GF-D8 (cell line): ENCODE data around the gene FGF5.
"Not testable (repeated sequence)": the region's sequence is repeated elsewhere in the genome, so short reads cannot be mapped to it uniquely, and the experiment has no call there.

Experiments
- DNase-seq: peaks from one replicate; lab custom pipeline; 2025; lab: John Stamatoyannopoulos, UW

Gene FGF5

DNA sequence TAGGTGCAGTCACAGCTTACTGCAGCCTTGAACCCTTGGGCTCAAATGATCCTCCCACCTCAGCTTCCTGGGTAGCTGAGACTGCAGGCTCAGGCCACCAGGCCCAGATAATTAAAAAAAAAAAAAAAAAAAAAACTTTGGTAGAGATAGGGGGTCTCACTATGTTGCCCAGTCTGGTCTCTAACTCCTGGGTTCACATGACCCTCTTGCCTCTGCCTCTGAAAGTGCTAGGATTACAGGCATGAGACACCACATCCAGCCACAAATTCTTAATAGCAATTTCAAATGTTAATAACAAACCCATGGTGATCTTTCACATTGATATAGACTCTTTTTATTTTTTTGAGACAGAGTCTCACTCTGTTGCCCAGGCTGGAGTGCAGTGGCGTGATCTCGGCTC is 12.3 kb upstream of the FGF5 start:
- DNase-seq, result no peak

DNA sequence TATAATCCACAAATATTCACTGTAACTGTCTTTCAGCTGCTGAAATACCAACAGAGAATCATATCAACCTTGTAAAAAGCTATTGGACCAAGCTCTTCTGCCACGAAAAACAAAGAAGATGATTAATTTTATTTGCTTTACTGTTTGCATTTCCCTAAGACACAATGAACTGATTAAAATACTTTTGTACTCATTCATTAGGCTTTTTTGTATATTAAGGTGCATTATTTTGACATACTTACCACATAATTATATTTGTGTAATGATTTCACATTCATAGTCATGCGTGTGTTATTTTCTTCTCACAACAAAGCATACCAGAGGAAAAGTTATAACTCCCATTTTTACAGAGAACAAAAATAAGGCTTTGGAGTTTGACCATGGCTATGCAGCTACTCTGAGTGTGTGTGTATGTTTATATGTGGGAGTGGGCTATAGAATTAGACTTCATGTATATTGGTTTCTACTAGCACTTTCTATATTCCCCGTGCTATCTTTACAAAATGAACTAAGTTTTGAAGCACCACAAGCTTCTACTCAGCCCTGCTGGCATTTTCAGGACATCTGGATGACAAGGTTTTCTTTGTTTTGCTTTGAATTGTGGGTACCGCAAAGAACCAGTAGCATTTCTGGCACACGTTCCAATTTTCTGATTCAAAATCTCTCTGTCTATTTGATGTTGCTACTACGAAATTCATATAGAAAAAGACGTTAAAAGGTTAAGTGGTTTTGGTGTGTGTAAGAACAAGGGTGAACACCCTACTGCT is 11.0 kb upstream of the FGF5 start:
- DNase-seq, result no peak

DNA sequence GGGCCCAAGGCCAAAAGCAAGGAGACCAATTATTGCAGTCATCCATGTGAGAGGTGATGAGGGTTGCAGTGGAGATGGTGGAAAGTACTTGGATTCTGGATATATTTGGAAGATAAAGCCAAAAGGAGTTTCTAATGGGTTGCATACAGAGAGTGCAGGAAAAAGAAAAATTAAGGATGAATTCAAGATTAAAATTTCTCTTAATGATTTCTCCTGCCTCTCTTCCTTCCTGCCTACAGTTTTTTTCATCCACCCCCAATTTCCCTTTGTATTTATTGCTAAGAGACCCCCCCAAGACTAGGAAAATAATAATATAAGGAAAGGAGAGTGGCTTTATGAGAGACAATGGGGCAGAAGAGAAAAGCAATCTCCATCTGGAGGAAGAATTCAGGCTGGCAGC is 8.6 kb upstream of the FGF5 start:
- DNase-seq, result no peak

DNA sequence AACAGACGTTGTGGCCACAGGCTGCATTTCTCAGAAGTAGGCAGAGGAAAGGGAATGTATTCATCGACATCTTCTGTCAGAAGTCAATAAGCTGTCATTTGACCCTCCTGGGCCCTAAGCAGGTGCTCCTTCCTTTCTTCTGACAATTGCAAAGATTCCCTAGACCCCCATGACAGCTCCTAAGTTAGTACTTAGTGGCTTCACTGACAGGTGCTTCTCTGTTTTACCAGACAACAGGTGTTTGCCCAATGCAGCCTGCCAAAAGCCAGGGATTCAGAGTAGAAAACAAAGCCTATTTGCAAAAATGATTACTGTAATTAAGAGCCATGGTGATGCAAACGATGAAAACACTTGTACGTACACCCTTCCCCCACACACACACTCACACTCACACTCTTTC is 7.5 kb upstream of the FGF5 start:
- DNase-seq, result no peak

DNA sequence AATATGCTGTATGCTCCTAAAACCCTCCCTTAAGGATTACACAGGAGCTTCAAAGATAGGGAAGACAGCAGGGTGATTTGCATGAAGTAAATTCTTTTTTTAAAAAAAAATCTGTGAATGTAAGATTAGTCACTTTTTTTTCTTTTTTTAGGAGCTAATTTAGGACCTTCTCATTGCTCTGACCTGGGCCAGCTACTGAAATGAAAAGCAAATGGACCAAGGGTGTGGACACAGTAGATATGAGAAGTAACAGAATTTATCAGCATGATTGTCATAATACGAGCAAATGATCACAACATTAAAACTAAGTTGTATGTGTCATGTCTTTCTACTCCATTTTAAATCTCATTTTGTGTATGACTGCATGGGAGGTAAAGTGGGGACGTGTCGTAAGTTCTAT is 6.6 kb upstream of the FGF5 start:
- DNase-seq, result no peak

DNA sequence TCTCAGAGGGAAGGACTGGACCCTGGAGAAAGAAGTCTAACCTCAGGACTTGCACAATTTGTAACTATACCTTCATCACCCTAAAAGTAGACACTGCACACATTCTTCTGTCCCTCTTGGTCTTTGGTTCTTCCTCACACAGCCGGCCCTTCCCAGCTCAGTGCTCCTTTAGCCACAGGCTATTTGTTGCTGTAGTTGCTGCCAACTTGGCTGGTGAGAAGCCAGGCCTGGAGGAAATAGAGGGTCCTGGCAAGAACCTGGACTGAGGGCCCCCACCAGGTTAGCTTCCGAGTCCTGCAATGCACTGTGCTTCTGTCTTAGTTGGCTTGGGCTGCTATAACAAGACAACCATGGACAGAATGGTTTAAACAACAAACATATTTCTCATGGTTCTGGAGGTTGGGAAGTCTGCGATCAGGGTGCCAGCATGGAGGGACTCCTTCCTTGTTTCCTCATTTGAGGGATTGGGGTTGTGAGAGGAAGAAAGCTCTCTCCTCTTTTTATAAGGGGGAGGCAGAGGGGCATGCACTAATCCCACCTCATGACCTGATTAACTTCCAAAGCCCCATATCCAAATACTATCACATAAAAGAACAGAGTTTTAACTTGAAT is 4.4 kb upstream of the FGF5 start:
- no peak for DNase-seq

DNA sequence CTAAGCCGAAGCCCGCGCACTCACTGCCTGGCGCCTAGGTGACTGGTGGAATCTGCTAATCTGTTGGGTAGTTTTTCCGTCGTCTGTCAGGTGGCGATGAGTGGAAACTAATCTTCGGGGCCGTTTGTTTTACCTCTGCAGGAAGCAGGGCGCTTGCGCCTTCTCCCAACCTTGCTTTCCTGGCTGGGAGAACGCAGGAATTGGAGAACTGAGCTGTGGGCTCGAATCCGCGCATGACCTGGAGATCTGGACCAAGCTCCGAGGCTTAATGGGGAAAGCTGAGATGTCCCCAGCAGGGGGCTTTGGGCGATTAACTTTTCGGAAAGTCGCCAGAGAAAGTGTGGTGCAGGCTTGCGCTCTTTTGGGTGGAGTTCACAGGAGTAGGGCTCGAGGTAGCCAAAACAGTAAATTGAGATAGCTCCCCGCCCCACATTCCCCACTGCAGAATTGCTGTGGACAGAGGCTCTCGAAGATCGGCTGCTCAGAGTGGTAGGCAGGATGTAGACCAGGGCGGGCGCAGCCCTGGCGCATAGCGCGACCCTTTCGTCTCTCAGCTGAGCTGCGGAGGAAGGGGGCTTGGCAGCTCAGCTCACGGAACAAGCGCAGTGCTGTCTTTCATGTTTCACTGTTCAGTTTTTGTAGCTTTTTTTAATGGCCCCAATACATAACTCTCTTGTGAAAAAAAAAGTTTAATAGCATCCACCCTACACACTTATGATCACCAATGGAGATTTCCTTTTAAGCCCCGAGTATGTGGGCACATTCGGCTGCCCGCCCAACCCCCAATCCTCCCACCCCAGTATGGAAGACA is 2.7 kb upstream of the FGF5 start:
- DNase-seq, result no peak

DNA sequence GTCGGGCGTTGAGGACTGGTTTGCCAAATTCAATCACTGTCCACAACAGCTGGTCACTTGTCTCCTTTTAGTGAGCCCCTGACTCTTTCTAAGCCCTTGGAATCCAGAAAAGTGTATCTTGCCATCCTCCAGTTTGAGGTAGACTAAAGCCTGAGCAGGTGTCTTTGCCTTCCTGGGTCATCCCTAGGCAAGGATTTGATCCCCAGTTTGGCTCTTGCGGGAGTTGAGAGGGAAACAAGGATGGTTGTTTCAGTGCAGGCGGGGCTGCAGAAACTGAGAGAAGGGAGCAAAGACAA is 2.2 kb upstream of the FGF5 start:
- no peak for DNase-seq

DNA sequence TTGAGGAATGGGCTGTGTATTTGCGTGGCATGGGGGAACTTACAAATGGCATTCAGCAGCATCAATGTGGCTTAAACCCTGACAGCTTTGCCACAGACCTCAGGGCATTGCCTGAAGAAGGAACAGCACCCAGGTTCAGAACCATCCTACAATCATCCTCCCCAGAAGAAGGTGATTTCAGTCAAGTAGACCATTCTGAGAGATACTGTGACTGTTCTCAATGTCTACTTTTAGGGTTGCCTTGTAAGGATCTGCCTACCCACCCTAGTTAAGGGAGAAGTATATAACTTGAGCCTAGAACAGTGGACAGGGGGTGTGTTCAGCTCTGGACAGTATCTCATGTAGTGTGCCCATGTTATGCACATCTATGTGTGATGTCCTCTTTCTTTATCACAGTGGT is 1.6 kb upstream of the FGF5 start:
- DNase-seq, result no peak

DNA sequence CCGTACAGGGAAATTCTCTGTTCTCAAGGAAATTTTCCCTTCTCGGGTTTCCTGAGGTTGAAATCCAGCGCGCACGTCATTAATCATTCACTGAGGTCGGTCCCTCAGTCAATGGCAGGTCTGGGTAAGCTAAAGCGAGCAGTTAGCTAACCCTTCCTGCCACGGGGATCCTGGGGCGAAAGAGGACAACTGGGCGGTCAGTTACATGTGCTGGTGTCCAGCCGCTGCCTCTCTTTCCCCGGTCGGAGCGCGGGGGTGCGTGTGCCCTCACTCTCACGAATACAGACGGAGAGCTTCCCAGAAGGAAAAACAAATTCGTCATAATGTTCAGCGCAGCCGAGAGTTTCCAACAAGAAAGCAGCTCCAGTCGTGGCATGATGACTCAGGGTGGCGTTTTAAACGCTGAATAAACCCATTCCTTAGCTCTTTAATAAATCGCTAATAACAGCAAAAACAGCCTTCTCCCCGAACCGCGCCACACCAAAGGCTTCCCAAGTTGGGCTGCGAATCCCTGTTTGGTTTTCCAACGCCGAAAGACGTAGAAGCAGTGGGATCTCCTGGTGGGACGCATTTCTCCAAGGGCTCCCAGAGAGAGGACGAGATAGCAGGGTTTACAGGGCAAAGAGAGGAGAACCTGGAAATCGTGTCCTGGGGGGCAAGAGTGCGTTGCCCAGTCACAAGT is 752 bp upstream of the FGF5 start:
- DNase-seq, result no peak

DNA sequence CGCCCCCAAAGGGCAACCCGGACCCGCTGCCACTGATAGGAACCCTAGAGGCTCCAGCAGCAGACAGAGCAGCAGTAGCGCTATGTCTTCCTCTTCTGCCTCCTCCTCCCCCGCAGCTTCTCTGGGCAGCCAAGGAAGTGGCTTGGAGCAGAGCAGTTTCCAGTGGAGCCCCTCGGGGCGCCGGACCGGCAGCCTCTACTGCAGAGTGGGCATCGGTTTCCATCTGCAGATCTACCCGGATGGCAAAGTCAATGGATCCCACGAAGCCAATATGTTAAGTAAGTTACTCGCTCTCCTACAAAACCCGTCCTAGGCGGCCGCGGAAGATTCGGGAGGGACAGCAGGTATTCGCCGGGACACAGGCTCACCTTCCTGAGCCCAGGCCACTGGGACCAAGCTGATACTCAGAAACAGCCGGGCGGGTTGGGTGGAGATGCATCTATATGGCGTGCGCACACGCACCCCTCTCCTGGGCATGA is 477 bp downstream of the FGF5 start:
- no peak for DNase-seq

DNA sequence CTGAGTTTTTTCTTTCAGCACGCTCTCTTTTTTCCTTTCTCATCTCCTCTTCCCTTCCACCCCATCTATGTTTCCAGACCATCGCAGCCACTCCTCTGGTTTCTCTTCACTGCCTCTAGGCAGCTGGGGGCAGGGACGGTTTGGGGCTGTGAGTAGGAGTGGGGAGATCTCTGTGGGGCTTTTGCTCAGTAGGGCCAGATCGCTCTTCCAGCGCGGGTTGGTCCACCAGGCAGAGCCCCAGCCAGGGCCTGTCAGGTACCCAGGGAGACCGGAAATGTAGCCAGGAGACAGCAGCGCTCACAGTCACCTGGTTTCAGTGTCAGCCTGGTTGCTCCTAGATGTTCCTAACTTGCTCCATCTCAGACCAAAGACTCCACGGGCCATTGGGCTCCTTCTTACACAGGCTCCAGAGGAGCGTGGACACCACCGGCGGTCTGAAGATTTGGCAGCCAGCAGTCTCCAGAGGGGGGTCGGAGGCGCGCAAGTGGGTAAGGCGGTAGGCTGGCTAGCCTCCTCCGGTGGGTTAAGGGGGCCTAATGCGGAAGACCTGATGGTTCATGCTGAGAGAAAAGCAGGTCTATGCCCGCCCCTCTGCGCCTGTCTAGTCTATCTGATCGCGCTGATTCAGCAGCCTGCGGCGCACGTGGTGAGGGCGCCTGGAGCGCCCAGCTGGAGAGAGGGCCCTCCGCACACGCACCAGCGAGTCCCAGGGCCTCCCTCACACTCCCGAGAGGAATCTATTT is 1.8 kb downstream of the FGF5 start:
- DNase-seq, result no peak

DNA sequence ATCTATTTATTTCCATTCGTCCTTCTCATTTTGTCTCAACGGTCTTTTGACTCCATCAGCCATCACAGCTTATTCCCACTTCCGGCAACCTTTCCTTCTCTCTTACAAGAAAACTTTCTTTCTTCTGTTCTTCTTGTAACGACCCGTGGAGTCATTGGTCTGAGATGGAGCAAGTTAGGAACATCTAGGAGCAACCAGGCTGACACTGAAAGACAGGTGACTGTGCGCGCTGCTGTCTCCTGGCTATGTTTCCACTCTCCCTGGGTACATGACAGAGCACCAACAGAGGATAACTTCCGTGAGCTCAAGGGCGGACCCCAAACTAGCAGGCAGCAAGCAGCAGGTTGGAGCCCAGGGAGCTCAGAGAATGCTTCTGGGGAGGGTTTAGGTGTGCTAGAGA is 2.5 kb downstream of the FGF5 start:
- no peak for DNase-seq

DNA sequence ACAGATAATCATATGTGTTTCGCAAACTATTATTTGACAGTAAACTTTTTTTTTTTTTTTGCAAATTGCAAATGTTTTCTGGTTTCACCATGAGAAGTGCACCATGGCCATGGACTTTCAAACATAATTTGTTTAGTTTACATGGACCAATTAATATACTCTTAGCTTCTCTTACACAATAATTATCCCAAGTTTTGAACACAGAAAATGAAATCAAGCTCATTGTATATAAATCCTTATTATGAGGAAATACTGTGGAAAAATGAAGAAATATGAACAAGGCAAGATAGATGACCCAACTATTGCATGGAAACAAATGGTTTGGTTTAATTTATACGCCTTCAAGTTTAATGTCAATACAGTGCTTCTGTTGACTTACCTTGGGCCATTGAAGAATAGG is 3.9 kb downstream of the FGF5 start:
- DNase-seq, result no peak

DNA sequence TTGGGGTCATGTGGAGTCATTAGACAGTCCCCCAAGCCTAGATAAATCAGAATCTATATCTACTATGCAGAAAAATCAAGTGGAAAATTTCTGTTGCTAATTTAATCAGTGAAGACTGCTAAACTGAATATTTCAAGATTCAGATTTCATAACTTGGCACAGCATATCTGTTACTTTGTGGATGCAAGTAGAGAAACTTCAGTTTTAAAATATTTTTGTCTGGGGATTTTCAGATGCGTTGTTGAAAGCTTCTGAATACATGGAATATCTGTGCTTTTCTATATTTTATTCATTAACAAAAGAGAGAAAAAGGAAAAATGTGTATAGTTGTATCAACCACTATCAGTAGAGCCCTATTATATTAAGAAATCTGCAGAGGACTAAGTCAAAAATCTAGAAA is 4.4 kb downstream of the FGF5 start:
- DNase-seq, result no peak

DNA sequence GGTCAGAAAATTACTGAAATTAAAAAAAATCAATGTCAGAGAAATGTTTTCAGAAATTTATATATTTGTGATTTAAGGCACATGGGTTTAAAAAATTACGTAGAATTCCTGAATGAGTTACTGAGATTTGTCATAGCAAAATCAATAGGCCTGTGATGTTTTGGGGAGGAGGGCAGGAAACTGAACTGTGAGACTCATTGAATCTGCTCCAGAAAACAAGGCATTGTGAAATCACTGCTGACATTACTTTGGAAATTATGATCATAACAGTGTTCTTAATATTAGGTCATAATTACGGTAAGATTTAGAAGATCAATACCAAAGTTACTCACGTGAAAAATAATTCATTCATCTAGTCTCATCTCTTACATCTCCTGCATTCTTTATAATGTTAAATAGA is 5.3 kb downstream of the FGF5 start:
- DNase-seq, result no peak

DNA sequence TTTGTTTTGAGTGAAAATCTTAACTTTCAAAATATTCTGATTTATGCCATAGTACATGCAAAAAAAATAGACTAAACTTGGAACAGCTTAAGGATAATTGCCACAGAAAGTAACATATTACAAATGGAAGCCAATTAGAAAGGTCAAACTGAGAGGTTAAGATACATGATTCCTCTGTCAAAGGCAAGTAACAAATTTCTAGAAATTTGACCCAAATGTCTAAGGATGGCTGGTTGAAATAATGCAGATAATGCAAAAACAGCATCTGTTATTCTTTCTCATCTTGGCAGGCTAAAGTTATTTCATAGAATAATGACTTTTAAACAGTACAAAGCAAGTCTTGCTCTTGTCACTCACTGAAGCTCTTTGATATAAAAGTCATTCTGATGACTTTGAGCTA is 10.5 kb downstream of the FGF5 start:
- DNase-seq, result no peak

DNA sequence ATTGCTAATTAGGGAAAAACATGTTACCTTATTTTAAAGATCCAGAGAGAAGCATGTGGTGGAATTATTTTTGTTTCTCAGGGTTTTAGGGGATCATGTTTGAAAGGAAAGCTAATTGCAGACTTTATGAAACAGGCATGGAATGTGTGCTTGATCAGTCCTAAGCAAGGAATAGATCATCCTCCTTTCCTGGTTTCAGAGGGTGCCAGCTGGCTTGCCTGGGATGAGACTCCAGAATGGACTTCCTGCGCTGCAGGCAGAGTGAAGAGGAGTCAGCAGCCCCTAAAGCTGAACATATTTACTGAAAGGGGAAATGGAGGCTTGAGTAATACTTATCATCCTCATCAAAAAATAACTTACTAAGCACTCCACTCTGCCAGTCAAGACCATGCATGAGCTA is 13.3 kb downstream of the FGF5 start:
- DNase-seq, result no peak

DNA sequence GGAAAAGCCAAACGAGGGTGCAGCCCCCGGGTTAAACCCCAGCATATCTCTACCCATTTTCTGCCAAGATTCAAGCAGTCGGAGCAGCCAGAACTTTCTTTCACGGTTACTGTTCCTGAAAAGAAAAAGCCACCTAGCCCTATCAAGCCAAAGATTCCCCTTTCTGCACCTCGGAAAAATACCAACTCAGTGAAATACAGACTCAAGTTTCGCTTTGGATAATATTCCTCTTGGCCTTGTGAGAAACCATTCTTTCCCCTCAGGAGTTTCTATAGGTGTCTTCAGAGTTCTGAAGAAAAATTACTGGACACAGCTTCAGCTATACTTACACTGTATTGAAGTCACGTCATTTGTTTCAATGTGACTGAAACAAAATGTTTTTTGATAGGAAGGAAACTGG is 20.0 kb downstream of the FGF5 start:
- DNase-seq, result no peak

DNA sequence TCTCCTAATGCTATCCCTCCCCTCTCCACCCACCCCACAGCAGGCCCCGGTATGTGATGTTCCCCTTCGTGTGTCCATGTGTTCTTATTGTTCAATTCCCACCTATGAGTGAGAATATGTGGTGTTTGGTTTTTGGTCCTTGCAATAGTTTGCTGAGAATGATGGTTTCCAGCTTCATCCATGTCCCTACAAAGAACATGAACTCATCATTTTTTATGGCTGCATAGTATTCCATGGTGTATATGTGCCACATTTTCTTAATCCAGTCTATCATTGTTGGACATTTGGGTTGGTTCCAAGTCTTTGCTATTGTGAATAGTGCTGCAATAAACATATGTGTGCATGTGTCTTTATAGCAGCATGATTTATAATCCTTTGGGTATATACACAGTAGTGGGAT is 24.2 kb downstream of the FGF5 start:
- DNase-seq, result not testable (repeated sequence)

DNA sequence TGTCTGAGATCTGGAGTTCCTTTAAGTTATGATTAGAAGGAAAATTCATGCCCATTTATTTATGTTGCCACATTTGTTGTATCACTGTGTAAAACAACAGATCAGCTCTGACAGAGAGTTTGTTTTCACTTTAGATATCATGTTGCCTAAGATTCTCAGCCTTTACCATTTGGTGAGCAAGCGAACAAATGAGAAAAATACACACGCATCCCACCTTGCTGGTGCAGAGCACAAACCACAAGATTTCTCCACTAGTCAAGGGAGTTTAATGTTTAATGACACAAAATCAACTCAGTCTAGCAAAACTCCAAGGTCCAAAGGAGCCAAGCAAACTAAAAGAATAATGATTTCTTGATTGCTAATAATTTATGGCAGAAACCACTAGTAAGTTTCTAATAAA is 27.7 kb downstream of the FGF5 start:
- DNase-seq, result no peak

DNA sequence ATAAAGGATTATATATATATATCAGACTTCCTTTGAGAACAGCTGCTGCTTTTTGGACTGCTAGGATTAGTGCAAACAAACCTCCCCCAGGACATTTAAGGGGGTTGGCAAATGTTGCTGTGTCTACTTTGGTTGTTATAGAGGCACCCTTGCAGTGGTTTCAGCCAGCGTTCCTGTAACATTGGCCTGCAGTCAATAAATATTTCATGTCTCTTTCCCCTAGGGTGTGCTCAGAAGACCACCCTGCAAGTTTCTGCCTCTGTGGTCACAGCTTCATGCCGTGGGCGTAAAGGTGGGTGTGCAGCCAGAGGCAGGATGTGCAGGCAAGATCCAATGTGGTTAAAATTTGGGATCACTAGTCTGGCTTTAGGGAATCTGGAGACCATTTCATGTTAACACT is 28.9 kb downstream of the FGF5 start:
- no peak for DNase-seq
